Measurements from ENCODE around the gene BAIAP2L2.

Gene BAIAP2L2

GRCh38 chr22:38049812-38050619 is 60.5 kb downstream of the BAIAP2L2 start:
- DNase-seq, result no peak
- Histone ChIP-seq H3K27ac (no peak overlapping the region), H3K36me3 (no peaks in the 10 kb centered on the region), H3K9me3 (no peaks in the 10 kb centered on the region), H3K4me1 (peaks cover 0 to 7% (median 3%) of the 10 kb centered on the region in 4 donors), H3K4me3 (no peak overlapping the region), H3K27me3 (peaks cover 0 to 22% of the 10 kb centered on the region in 2 donors)
- no peak for TF ChIP-seq CTCF (IDR thresholded peaks at IDR 0.05)
- intact Hi-C loops (cut with DNase I; ENCODE audit: low total_unique reads), result loop anchor here (5.0 kb wide), 2 partner anchors 302 to 522 kb away; partner anchors contain the start of gene DMC1

- Histone ChIP-seq H3K36me3 (no peaks in the 10 kb centered on the region), H3K4me1 (peaks cover 0 to 6% (median 0%) of the 10 kb centered on the region in 4 donors), H3K4me3 (no peak overlapping the region), H3K27me3 (peaks cover 0 to 15% of the 10 kb centered on the region in 2 donors), H3K27ac (no peak overlapping the region), H3K9me3 (no peaks in the 10 kb centered on the region)
- no peak for TF ChIP-seq CTCF (IDR thresholded peaks at IDR 0.05)
- intact Hi-C loops (cut with DNase I; ENCODE audit: low total_unique reads), result no loop called here
- DNase-seq, result no peak
Observed at GRCh38 chr22:38046070-38046748, 64.3 kb downstream of the BAIAP2L2 start.

GRCh38 chr22:38043151-38044039 is 67.1 kb downstream of the BAIAP2L2 start:
- Histone ChIP-seq H3K36me3 (no peaks in the 10 kb centered on the region), H3K27me3 (peaks cover 0 to 2% of the 10 kb centered on the region in 2 donors), H3K4me3 (no peak overlapping the region), H3K27ac (no peak overlapping the region), H3K9me3 (no peaks in the 10 kb centered on the region), H3K4me1 (peaks cover 0 to 20% (median 13%) of the 10 kb centered on the region in 4 donors)
- no peak for TF ChIP-seq CTCF (IDR thresholded peaks at IDR 0.05)
- intact Hi-C loops (cut with DNase I; ENCODE audit: low total_unique reads), result no loop called here
- no peak for DNase-seq

- no peak for TF ChIP-seq CTCF (IDR thresholded peaks at IDR 0.05)
- Histone ChIP-seq H3K4me3 (no peak overlapping the region), H3K4me1 (peaks cover 0 to 20% (median 13%) of the 10 kb centered on the region in 4 donors), H3K27me3 (peaks cover 0 to 2% of the 10 kb centered on the region in 2 donors), H3K36me3 (no peaks in the 10 kb centered on the region), H3K9me3 (no peaks in the 10 kb centered on the region), H3K27ac (no peak overlapping the region)
- no peak for DNase-seq
- intact Hi-C loops (cut with DNase I; ENCODE audit: low total_unique reads), result no loop called here
Observed at GRCh38 chr22:38042488-38042790, 68.0 kb downstream of the BAIAP2L2 start.

GRCh38 chr22:38041760-38042487 is 68.6 kb downstream of the BAIAP2L2 start:
- peaks cover 0 to 2% of the 10 kb centered on the region in 2 donors for H3K27me3 ChIP-seq
- H3K9me3 ChIP-seq, result no peaks in the 10 kb centered on the region
- H3K4me3 ChIP-seq, result no peak overlapping the region
- H3K36me3 ChIP-seq, result no peaks in the 10 kb centered on the region
- TF ChIP-seq CTCF (IDR thresholded peaks at IDR 0.05), result no peak
- no peak for DNase-seq
- H3K4me1 ChIP-seq, result peaks cover 0 to 20% (median 13%) of the 10 kb centered on the region in 4 donors
- intact Hi-C loops (cut with DNase I; ENCODE audit: low total_unique reads), result no loop called here
- H3K27ac ChIP-seq, result no peak overlapping the region

Data from tibial artery (tissue), 4 donors.